Activated naive CD4-positive, alpha-beta T cell treated with anti-CD3 and anti-CD28 coated beads, Interleukin-2, amount 50 U/mL, for 16 hours (primary cell): ENCODE data around the gene JMJD6.

Experiments used
- DNase-seq: peaks from one replicate; pipeline ENCODE4 v3.0.0-alpha.2; 2020

The JMJD6 gene

GRCh38 chr17:76678330-76678729 is 48.1 kb downstream of the JMJD6 start:
- no peak for DNase-seq

DNA sequence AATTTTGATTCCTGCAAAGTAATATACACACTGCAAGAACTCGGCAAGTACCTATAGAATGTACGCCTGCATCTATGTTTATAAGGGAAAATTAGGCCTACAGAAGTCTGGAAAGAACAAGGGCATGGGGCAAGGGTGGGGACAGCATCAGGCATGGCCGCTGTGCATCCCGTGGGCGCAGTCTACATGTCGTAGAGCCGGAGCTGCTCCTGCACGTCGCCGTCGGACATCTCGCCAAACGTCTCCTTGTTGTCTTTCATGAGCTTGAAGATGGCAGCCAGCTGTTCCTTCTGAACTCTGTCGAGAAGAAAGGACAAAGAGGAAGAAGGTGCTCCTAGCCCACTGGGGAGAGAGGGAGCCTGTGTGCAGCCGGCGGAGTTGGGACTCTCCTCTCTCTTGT is 49.0 kb downstream of the JMJD6 start:
- DNase-seq = no peak

DNA sequence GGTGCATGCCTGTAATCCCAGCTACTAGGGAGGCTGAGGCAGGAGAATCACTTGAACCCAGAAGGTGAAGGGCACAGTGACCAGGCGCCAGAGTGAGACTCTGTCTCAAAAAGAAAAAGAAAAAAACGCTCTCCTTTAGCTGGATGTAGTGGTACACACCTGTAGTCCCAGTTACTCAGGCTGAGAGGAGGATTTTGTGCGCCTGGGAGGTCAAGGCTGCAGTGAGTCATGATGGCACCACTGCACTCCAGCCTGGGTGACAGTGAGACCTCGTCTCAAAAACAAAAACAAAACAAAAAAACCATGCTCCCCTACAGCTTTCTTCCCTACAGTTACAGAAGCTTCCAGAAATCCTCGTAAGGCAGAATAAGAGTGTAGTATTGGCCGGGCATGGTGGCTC is 49.8 kb downstream of the JMJD6 start:
- DNase-seq = no peak

GRCh38 chr17:76675648-76676047 is 50.8 kb downstream of the JMJD6 start:
- DNase-seq = no peak

DNA sequence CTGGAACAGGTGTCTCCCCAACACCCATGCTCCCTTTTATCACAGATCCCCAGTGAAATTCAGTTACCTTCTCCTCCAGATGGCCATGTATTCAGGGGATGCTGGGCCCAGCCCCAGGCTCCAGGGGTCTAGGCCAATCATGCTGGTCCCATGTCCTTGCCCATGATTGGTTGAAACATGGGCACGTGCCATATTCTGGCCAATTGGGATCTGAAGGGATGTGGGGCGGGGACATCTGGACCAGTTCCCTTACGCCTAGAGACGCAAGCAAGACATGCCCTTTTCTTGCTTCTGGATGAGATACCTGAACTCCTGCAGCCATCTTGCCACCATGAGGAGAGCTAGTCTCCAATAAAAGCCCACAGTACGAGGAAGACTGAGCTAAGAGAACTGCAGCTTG is 51.8 kb downstream of the JMJD6 start:
- DNase-seq = no peak

GRCh38 chr17:76673729-76674128 is 52.7 kb downstream of the JMJD6 start:
- DNase-seq = no peak

DNA sequence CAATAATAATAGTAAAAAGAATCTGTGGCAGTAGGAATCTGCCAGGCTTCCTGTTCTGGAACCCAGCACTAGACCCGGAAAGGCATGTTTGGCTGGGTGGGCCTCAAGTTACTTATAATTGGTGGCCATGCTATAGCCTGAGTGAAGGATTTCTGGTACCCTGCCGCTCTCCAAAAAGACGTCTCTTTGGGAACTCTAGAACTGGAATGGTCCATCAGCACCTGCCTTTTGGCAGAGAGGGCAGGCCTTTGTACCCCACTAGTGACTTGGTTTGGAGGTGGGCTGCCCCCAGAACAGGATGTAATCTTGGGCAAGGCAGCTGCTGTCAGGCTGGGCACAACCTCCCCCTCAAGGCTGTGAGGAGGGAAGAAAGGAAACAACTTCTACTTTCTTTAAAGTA is 53.5 kb downstream of the JMJD6 start:
- no peak for DNase-seq

DNA sequence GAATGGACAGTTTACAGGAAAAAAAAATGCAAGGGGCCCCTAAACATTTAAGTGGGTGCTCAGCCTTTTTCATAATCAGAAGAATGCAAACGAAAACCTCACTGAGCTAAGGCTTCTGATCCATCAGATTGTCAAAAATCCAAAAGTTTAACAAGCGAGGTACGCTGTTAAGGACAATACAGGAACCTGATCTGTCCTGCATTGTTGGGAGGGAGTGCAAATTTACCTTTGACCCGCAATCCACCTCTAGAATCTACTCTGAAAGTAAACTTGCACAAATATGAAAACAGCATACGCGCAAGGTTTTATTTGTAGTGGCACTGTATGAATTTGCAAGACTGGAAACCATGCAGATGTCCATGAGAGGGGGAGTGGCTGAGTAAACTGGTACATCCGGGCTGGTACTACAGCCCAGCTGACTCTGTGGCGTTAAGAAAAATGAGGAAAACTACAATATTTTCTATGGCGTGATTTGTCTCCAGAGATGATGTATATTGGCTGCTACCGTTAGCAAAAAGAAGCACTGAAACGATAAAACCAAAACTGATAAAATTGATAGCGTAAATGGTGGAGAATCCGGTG is 54.0 kb downstream of the JMJD6 start:
- DNase-seq = no peak

- DNase-seq = no peak
Measured at GRCh38 chr17:76671912-76672262, 54.5 kb downstream of the JMJD6 start.

GRCh38 chr17:76671123-76671911 is 55.1 kb downstream of the JMJD6 start:
- peak; percentile 99 for DNase-seq

DNA sequence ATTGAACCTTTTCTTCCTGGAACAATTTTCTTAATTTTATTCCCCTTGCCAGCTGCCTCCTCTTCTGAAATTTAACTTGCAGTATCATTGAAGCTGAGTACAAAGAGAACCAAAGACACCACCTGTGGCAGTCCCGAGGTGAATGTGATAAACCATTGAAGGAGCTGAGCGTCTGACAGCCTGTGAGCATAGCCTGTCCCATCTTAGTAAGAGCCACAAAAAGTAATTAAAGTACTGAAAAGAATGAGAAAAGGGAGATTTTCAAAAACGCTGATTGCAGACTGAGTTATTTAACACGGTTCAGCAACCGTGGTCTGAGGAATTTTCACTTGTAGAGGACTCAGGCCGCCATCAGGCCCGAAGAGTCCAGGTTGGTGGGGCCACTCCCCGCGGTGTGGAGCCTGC is 55.7 kb downstream of the JMJD6 start:
- DNase-seq = no peak

DNA sequence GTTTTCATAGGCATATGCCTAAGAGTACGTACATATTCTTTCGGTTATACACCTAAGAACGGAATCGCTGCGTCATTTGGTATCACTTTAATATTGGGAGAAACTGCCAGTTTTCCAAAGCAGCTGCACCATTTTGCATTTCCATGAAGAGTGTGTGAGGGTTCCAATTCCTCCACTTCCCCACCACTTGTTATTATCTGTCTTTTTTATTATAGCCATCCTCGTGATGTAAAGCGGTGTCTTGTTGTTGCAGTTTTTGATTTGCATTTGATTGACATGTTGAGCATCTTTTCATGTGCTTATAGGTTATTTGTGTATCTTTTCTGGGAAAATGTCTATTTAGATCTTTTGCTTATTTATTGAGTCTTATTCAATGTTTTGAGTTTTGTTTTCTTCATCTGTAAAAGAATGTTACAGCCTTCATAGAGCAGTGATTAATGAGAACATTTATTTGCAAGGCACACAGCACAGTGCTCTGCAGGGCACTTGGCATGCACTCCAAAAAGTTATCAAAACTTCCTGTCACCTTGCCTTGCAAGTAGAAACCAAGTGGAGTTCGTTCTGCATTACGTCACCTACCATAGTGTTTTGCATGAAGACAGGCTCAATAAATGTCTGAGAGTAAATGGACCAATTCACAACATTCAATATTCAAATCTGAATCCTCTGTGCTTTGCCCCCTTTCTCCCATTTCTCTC is 56.2 kb downstream of the JMJD6 start:
- DNase-seq = no peak
